Activated CD8-positive, alpha-beta T cell treated with anti-CD3 and anti-CD28 coated beads for 36 hours (primary cell): ENCODE data around the gene POLR3B. TPM values are rescaled to one million over a fixed set of nuclear protein-coding genes. Genes with fewer than 3 reads are reported as not detected.

Experiments
- ATAC-seq: fragments of 200-7000 bp; cut with Tn5 transposase; one replicate; pipeline ENCODE4 v1.10.0; 2021; ENCODE audit warnings: mild to moderate bottlenecking, moderate library complexity
- CTCF ChIA-PET: fragments of 350-600 bp; sonication (Branson Sonifier 250); formaldehyde crosslinking; loops from one replicate; lab custom pipeline; 2021; ENCODE audit warnings: antibody characterized with exemption; lab: Charles Lee
- POLR2A ChIA-PET: fragments of 350-600 bp; sonication (Branson Sonifier 250); formaldehyde crosslinking; loops from one replicate; lab custom pipeline; 2021; ENCODE audit warnings: antibody characterized with exemption; lab: Charles Lee
- DNase-seq: peaks from one replicate; pipeline ENCODE4 v3.0.0-alpha.2; 2020
- H3K27ac Mint-ChIP-seq: one replicate; pipeline ENCODE4 v1.8.0; 2021; ENCODE audit warnings: mild to moderate bottlenecking, mixed read lengths
- H3K27me3 Mint-ChIP-seq: one replicate; pipeline ENCODE4 v1.8.0; 2021; ENCODE audit warnings: mixed read lengths
- H3K36me3 Mint-ChIP-seq: one replicate; pipeline ENCODE4 v1.8.0; 2021; ENCODE audit warnings: low read depth, mixed read lengths
- H3K4me1 Mint-ChIP-seq: one replicate; pipeline ENCODE4 v1.8.0; 2021; ENCODE audit warnings: low read depth, mixed read lengths
- H3K4me3 Mint-ChIP-seq: one replicate; pipeline ENCODE4 v1.8.0; 2021; ENCODE audit warnings: mild to moderate bottlenecking, moderate library complexity, mixed read lengths
- H3K9me3 Mint-ChIP-seq: one replicate; pipeline ENCODE4 v1.8.0; 2021; ENCODE audit warnings: mixed read lengths
- intact Hi-C: fragments of 100-400 bp; cut with micrococcal nuclease; formaldehyde crosslinking; loops from one replicate; pipeline ENCODE4 v1.10.0; 2022
- total RNA-seq, 2 experiments: library from RNA; stranded (reverse); gene quantifications; one replicate each; pipeline ENCODE4 v1.2.3, GENCODE V29; 2021
- TF ChIP-seq, protein P1 (sequence below): fragments of 200-600 bp; IDR thresholded peaks from one replicate; pipeline ENCODE4 v1.8.0; 2022; ENCODE audit warnings: antibody characterized with exemption, mild to moderate bottlenecking

POLR3B gene
- 1 to 10 TPM; 8.3 to 9.5 TPM for total RNA-seq

DNA sequence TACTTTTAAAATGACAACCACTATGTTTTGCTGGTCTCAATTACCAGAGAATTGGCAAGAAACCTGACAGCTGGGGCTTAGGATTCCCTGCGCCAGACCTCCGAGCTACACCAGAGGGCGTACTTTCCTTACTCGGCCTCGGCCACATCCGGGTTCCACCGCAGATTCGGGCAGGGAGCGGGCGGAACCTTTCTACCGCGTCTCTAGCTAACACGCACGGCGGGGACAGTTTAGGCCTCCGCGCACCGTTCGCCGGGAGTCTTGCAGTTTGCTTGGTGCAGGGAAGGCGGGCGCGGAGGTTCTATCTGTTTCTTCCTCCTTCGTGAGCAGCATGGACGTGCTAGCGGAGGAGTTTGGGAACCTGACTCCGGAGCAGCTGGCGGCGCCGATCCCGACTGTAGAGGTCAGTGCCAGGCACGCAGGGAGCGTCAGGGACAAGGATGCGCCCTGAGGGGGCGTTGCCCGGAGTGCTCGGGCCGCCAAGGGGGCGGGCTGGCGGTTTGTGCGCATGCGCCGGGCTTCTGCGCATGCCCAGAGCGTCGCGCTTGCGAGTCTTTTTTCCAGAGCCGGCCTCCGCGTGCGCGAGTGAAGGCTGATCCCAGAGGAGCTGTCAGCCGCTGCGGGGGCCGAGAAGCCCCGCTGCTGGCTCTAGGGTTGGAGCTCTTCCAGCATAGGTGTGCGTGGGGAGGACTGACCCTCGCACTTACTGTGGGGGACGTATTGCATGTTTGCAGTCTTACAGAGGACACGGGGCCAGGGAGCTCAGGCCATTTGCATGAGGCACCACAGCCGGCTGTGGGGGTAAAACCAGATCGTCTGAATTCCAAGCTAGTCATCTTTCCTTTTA is at the start of gene POLR3B:
Gene POLR3B (plus strand): TSS at position 200 of the 847 bp plus-strand sequence. CDS start 132 bp downstream, at position 332.
- Mint-ChIP-seq H3K4me3 (peak within 1 kb of the TSS; percentile 94), H3K9me3 (no peaks in the 10 kb centered on the region), H3K4me1 (peaks cover 10% of the 10 kb centered on the region), H3K36me3 (peaks cover 7% of the 10 kb centered on the region), H3K27ac (peak within 1 kb of the TSS; percentile 85), H3K27me3 (no peaks in the 10 kb centered on the region)
- ATAC-seq (peak; percentile 95), DNase-seq (peak; percentile 98)
- TF ChIP-seq, protein P1, sequence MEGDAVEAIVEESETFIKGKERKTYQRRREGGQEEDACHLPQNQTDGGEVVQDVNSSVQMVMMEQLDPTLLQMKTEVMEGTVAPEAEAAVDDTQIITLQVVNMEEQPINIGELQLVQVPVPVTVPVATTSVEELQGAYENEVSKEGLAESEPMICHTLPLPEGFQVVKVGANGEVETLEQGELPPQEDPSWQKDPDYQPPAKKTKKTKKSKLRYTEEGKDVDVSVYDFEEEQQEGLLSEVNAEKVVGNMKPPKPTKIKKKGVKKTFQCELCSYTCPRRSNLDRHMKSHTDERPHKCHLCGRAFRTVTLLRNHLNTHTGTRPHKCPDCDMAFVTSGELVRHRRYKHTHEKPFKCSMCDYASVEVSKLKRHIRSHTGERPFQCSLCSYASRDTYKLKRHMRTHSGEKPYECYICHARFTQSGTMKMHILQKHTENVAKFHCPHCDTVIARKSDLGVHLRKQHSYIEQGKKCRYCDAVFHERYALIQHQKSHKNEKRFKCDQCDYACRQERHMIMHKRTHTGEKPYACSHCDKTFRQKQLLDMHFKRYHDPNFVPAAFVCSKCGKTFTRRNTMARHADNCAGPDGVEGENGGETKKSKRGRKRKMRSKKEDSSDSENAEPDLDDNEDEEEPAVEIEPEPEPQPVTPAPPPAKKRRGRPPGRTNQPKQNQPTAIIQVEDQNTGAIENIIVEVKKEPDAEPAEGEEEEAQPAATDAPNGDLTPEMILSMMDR, result peak; percentile 69
- intact Hi-C loops, result loop anchor here (5.0 kb wide), 1 partner anchor 55 kb away; the partner anchor contains the start of gene TCP11L2
- ChIA-PET POLR2A (interaction anchor here (0.7 to 1.7 kb wide), 10 partner anchors 12 to 597 kb away, joined by 3 to 8 read pairs (median 3); no protein-coding TSS in a partner anchor), CTCF (interaction anchor here (0.6 to 6.4 kb wide), 37 partner anchors 9 to 1080 kb away, joined by 3 to 32 read pairs (median 4); no protein-coding TSS in a partner anchor)

DNA sequence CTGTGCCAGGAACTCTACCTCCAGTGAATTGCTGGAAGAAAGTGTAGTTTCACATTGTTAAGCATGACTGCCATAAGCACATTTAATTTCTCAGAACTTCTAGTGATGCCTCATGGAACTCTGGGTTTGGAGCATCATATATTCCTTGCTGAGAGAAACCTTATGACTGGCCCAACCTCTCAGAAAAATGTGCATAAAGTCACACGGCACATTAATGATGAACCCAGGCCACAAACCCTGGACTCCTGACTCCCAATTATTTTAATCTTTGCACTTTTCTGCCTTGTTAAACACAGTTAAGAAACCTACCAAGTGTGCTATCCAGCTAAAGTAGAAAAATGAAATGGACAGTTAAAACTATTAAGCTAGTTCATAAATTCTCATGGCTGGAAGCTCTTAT is 49.4 kb upstream of the POLR3B start:
- ChIA-PET POLR2A (no interaction called here), CTCF (interaction anchor here (0.7 to 2.2 kb wide), 2 partner anchors 28 to 81 kb away, joined by 3 to 7 read pairs; no protein-coding TSS in a partner anchor)
- Mint-ChIP-seq H3K27ac (peak overlapping the region; percentile 31), H3K36me3 (peaks cover 6% of the 10 kb centered on the region), H3K4me1 (peaks cover 71% of the 10 kb centered on the region), H3K4me3 (no peak overlapping the region), H3K27me3 (no peaks in the 10 kb centered on the region), H3K9me3 (no peaks in the 10 kb centered on the region)
- intact Hi-C loops, result no loop called here
- DNase-seq (no peak), ATAC-seq (no peak)
- TF ChIP-seq, protein P1, result no peak

DNA sequence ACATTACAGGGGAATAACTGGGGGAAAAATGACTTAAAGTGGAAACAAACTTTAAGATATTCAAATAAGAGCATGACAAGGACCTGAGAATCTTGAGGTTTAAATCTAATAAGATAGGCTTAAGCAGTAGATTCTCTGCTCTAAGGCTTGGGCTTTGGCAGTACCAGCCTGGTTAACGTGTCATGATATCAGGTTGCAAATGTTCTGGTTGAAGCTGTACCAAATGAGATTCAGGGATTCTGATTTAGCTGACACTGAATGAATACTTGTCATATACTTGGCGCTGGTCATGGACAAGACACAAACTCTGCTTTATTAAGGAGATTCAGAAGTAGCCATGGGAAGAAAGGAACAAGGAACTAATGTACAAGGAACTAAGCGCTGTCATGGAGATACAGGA is 48.9 kb upstream of the POLR3B start:
- Mint-ChIP-seq H3K9me3 (no peaks in the 10 kb centered on the region), H3K36me3 (peaks cover 6% of the 10 kb centered on the region), H3K27me3 (no peaks in the 10 kb centered on the region), H3K4me1 (peaks cover 71% of the 10 kb centered on the region), H3K4me3 (no peak overlapping the region), H3K27ac (peak overlapping the region; percentile 31)
- ATAC-seq (no peak), DNase-seq (no peak)
- ChIA-PET POLR2A (no interaction called here), CTCF (interaction anchor here (0.7 to 2.2 kb wide), 2 partner anchors 28 to 82 kb away, joined by 3 to 7 read pairs; no protein-coding TSS in a partner anchor)
- intact Hi-C loops, result no loop called here
- TF ChIP-seq, protein P1, result no peak

DNA sequence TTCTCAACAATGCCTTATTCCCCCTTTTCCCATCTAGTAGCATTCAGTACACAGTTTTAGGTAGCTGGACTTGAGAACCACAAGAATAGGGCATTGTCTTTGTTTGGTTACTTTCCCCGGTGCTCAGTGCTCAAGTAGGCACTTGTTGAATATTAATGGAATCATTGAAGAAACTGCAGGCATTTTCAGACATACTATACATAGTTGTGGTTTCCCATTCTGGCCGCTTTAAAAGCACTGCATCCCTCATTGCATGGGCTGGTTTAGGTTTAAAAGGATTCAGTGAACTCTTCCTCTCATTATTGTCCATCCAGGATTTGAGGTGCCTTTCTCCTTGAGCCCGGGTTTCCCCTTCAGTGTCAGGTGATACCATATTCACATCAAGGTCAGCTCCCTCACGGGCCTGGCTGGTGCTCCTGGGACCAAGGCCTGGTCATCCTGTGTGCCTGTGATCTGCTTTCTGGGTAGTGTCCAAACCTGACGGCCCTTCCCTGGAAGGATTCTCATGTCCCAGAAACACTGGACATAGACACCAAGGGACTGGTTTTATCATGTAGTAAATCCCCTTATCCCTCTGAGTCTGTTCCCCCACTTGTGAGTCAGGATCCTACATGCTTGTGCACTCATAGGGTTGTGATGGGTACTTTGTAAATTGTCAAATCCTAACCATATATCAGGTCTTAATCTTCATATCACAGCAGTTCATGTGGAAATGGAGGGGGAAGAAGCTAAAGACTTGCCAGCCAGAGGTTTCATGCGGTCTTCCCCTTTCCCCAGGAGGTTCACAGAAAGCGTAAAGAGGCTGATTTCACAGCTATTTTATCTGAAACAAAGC is 47.7 kb upstream of the POLR3B start:
- Mint-ChIP-seq H3K9me3 (no peaks in the 10 kb centered on the region), H3K36me3 (peaks cover 6% of the 10 kb centered on the region), H3K4me3 (no peak overlapping the region), H3K27me3 (no peaks in the 10 kb centered on the region), H3K4me1 (peaks cover 59% of the 10 kb centered on the region), H3K27ac (no peak overlapping the region)
- no peak for DNase-seq
- intact Hi-C loops, result no loop called here
- TF ChIP-seq, protein P1, result no peak
- ChIA-PET CTCF (interaction anchor here (1.0 to 2.2 kb wide), 3 partner anchors 9 to 83 kb away, joined by 3 to 7 read pairs (median 7); partner anchors contain the start of gene POLR3B), POLR2A (interaction anchor here (0.6 to 1.7 kb wide), 2 partner anchors 10 to 35 kb away, joined by 3 to 4 read pairs; no protein-coding TSS in a partner anchor)
- no peak for ATAC-seq
